Sigmoid colon (tissue), 7 donors: ENCODE measurements around the gene CCDC154. TPM values are rescaled to one million over a fixed set of nuclear protein-coding genes. Genes with fewer than 3 reads are reported as not detected.
A peak's percentile ranks its signal among the peaks of the same experiment; 100 is the strongest.

Experiments used
- DNase-seq: peaks from one replicate; pipeline ENCODE4 v3.0.0-alpha.2; 2019
- H3K27ac ChIP-seq, 4 donors: fragments of 200-600 bp; sonication (generic); one replicate each; pipeline ENCODE4 v1.5.1; 2016 to 2019; ENCODE audit warnings: mild to moderate bottlenecking in 1 of 4
- H3K27me3 ChIP-seq, 3 donors: fragments of 200-600 bp; sonication (generic); one replicate each; pipeline ENCODE4 v1.5.1; 2019; ENCODE audit warnings: mild to moderate bottlenecking in 1 of 3
- H3K36me3 ChIP-seq, 4 donors: fragments of 200-600 bp; sonication (generic); one replicate each; pipeline ENCODE4 v1.5.1; 2016 to 2019
- H3K4me1 ChIP-seq, 4 donors: fragments of 200-600 bp; sonication (generic); one replicate each; pipeline ENCODE4 v1.5.1; 2017 to 2019
- H3K4me3 ChIP-seq, 4 donors: fragments of 200-600 bp; sonication (generic); one replicate each; pipeline ENCODE4 v1.5.1; 2017 to 2019; ENCODE audit warnings: mild to moderate bottlenecking in 2 of 4, moderate library complexity in 1 of 4
- H3K9me3 ChIP-seq, 4 donors: fragments of 200-600 bp in 3 of 4; sonication (generic) in 3 of 4; one replicate each; pipeline versions ENCODE4 v1.5.1 to v1.6.1; 2013 to 2019
- CTCF ChIP-seq, 4 experiments: fragments of 450-650 bp in 3 of 4; fragments of 200-600 bp in 1 of 4; IDR thresholded peaks; one replicate each; pipeline ENCODE4 v1.5.1; 2016 to 2019; ENCODE audit warnings: antibody characterized with exemption in 4 of 4, mild to moderate bottlenecking in 3 of 4, moderate library complexity in 2 of 4
- EP300 ChIP-seq, 4 donors: sonication (generic); formaldehyde crosslinking; IDR thresholded peaks; one replicate each; pipeline ENCODE4 v1.6.1; 2017; ENCODE audit warnings: antibody characterized with exemption in 4 of 4
- POLR2A ChIP-seq, 2 donors: fragments of 450-650 bp; IDR thresholded peaks; one replicate each; pipeline ENCODE4 v1.6.1; 2016; ENCODE audit warnings: antibody characterized with exemption in 2 of 2, mild to moderate bottlenecking in 2 of 2, moderate library complexity in 2 of 2
- POLR2AphosphoS5 ChIP-seq, 4 donors: sonication (generic); formaldehyde crosslinking; IDR thresholded peaks; one replicate each; pipeline ENCODE4 v1.6.1; 2017; ENCODE audit warnings: antibody characterized with exemption in 4 of 4
- WGBS, 2 donors: extraction: QIAGEN DNeasy Blood & Tissue Kit; methylation state at CpG; one replicate each; pipeline ENCODE4 v1.1.7; 2013; 5-methylcytosine and 5-hydroxymethylcytosine counted together
- intact Hi-C: fragments of 100-400 bp; cut with DNase I; formaldehyde crosslinking; loops from one replicate; pipeline ENCODE4 v1.15.1; 2023
- polyA plus RNA-seq, 3 donors: library from polyadenylated mRNA; stranded (reverse); fragments of 200-250 nt; gene quantifications; one replicate each; pipeline ENCODE4 v1.2.3, GENCODE V29; 2013
- total RNA-seq, 4 donors: library from RNA; depleted of rRNA; stranded (reverse); fragments of >200 nt; gene quantifications; one replicate each; pipeline ENCODE4 v1.1.0, GENCODE V29; 2016
- donor health status: healthy with polysubstance abuse.
- donor health status: Bipolar disorder and iron deficiency.
- donor health status: healthy.

CCDC154 gene
- total and polyA plus RNA-seq, 7 donors: 0.55 to 1.4 TPM; not detected in 5

GRCh38 chr16:1416521-1416941 lies 27.8 kb downstream of the CCDC154 start:
- no peak for TF ChIP-seq POLR2A (IDR thresholded peaks at IDR 0.05)
- TF ChIP-seq CTCF (IDR thresholded peaks at IDR 0.05): no peak
- no peak for TF ChIP-seq POLR2AphosphoS5 (IDR thresholded peaks at IDR 0.05)
- TF ChIP-seq EP300 (IDR thresholded peaks at IDR 0.05): no peak
- Histone ChIP-seq H3K27me3 (no peaks in the 10 kb centered on the region), H3K4me3 (no peak overlapping the region), H3K36me3 (peaks cover 0 to 15% (median 0%) of the 10 kb centered on the region in 4 donors), H3K27ac (peak overlapping the region in 1 of 4 donors; percentile 22), H3K9me3 (no peaks in the 10 kb centered on the region), H3K4me1 (peaks cover 0 to 56% (median 40%) of the 10 kb centered on the region in 4 donors)
- 66 to 83% methylated on average over 3 of the region's 3 CpGs for WGBS, 2 donors
- intact Hi-C loops: loop anchor here (5.0 kb wide), 1 partner anchor 291 kb away; the partner anchor contains the start of gene MAPK8IP3
- DNase-seq: no peak

GRCh38 chr16:1414532-1415260 lies 29.7 kb downstream of the CCDC154 start, which contains the start of gene UNKL:
UNKL (minus strand) TSS chr16:1414704; CDS start chr16:1414691, 13 bp downstream.
- Histone ChIP-seq H3K36me3 (peaks cover 0 to 33% (median 0%) of the 10 kb centered on the region in 4 donors), H3K9me3 (no peaks in the 10 kb centered on the region), H3K4me3 (peak within 1 kb of the TSS; percentile 96 to 100 (median 98)), H3K4me1 (peaks cover 0 to 44% (median 31%) of the 10 kb centered on the region in 4 donors), H3K27ac (peak within 1 kb of the TSS; percentile 85 to 92 (median 90)), H3K27me3 (no peaks in the 10 kb centered on the region)
- WGBS, 2 donors: 2% methylated on average over 71 to 72 of the region's 72 CpGs
- intact Hi-C loops: loop anchor here (5.0 kb wide), 1 partner anchor 293 kb away; the partner anchor contains the start of gene MAPK8IP3
- TF ChIP-seq EP300 (IDR thresholded peaks at IDR 0.05) (peak in 1 of 4 donors; percentile 15), POLR2AphosphoS5 (IDR thresholded peaks at IDR 0.05) (no peak)
- DNase-seq: peak; percentile 89

GRCh38 chr16:1413684-1414531 lies 30.4 kb downstream of the CCDC154 start:
- H3K36me3 ChIP-seq: peaks cover 0 to 33% (median 0%) of the 10 kb centered on the region in 4 donors
- H3K27ac ChIP-seq: peak overlapping the region; percentile 82 to 92 (median 88)
- no peaks in the 10 kb centered on the region for H3K27me3 ChIP-seq
- WGBS, 2 donors: 3% methylated on average over 85 of the region's 85 CpGs
- no peaks in the 10 kb centered on the region for H3K9me3 ChIP-seq
- H3K4me3 ChIP-seq: peak overlapping the region; percentile 96 to 100 (median 98)
- TF ChIP-seq POLR2A (IDR thresholded peaks at IDR 0.05): no peak
- no peak for TF ChIP-seq POLR2AphosphoS5 (IDR thresholded peaks at IDR 0.05)
- peak; percentile 22 to 54 (median 51) for TF ChIP-seq CTCF (IDR thresholded peaks at IDR 0.05)
- H3K4me1 ChIP-seq: peaks cover 0 to 44% (median 28%) of the 10 kb centered on the region in 4 donors
- intact Hi-C loops: no loop called here
- DNase-seq: no peak

- intact Hi-C loops: no loop called here
- no peak for TF ChIP-seq POLR2AphosphoS5 (IDR thresholded peaks at IDR 0.05)
- TF ChIP-seq POLR2A (IDR thresholded peaks at IDR 0.05): no peak
- TF ChIP-seq EP300 (IDR thresholded peaks at IDR 0.05): no peak
- no peak for TF ChIP-seq CTCF (IDR thresholded peaks at IDR 0.05)
- Histone ChIP-seq H3K27me3 (no peaks in the 10 kb centered on the region), H3K9me3 (no peaks in the 10 kb centered on the region), H3K4me1 (peaks cover 0 to 45% (median 37%) of the 10 kb centered on the region in 4 donors), H3K27ac (no peak overlapping the region), H3K36me3 (peaks cover 0 to 33% (median 0%) of the 10 kb centered on the region in 4 donors), H3K4me3 (no peak overlapping the region)
- WGBS, 2 donors: 91 to 97% methylated on average over 2 of the region's 2 CpGs
- DNase-seq: no peak
These were observed 31.5 kb downstream of the CCDC154 start for GRCh38 chr16:1412847-1413246.
